ENCODE data around the gene LYVE1.
A peak's percentile ranks its signal among the peaks of the same experiment; 100 is the strongest.
"Not testable (repeated sequence)": the region's sequence is repeated elsewhere in the genome, so short reads cannot be mapped to it uniquely, and the experiment has no call there.

The LYVE1 gene

GRCh38 chr11:10601837-10602236 lies 33.4 kb upstream of the LYVE1 start:
- intact Hi-C loops (cut with micrococcal nuclease) = no loop called here
- H3K9me3 Mint-ChIP-seq = no peaks in the 10 kb centered on the region
- H3K27me3 Mint-ChIP-seq = peaks cover 23% of the 10 kb centered on the region
- peaks cover 94% of the 10 kb centered on the region for H3K4me1 Mint-ChIP-seq (ENCODE audit: low read depth)
- peak overlapping the region; percentile 76 for H3K27ac Mint-ChIP-seq
- no peaks in the 10 kb centered on the region for H3K36me3 Mint-ChIP-seq (ENCODE audit: low read depth)
- no peak overlapping the region for H3K4me3 Mint-ChIP-seq

- H3K4me3 Mint-ChIP-seq = no peak overlapping the region
- no peaks in the 10 kb centered on the region for H3K36me3 Mint-ChIP-seq (ENCODE audit: low read depth)
- peaks cover 23% of the 10 kb centered on the region for H3K27me3 Mint-ChIP-seq
- intact Hi-C loops (cut with micrococcal nuclease) = no loop called here
- no peaks in the 10 kb centered on the region for H3K9me3 Mint-ChIP-seq
- peak overlapping the region; percentile 76 for H3K27ac Mint-ChIP-seq
- H3K4me1 Mint-ChIP-seq (ENCODE audit: low read depth) = peaks cover 92% of the 10 kb centered on the region
Measured at GRCh38 chr11:10600570-10601248, 32.2 kb upstream of the LYVE1 start.

- Mint-ChIP-seq H3K36me3 (ENCODE audit: low read depth) (no peaks in the 10 kb centered on the region), H3K4me3 (no peak overlapping the region), H3K27ac (peak overlapping the region; percentile 76), H3K4me1 (ENCODE audit: low read depth) (peaks cover 83% of the 10 kb centered on the region), H3K27me3 (peaks cover 23% of the 10 kb centered on the region), H3K9me3 (no peaks in the 10 kb centered on the region)
- intact Hi-C loops (cut with micrococcal nuclease) = no loop called here
Measured at GRCh38 chr11:10599388-10600175, 31.1 kb upstream of the LYVE1 start.

GRCh38 chr11:10598816-10599215 lies 30.4 kb upstream of the LYVE1 start:
- intact Hi-C loops (cut with micrococcal nuclease) = no loop called here
- Mint-ChIP-seq H3K27ac (no peak overlapping the region), H3K27me3 (peaks cover 18% of the 10 kb centered on the region), H3K4me1 (ENCODE audit: low read depth) (peaks cover 76% of the 10 kb centered on the region), H3K4me3 (no peak overlapping the region), H3K36me3 (ENCODE audit: low read depth) (no peaks in the 10 kb centered on the region), H3K9me3 (no peaks in the 10 kb centered on the region)

- Mint-ChIP-seq H3K36me3 (ENCODE audit: low read depth) (no peaks in the 10 kb centered on the region), H3K27me3 (peaks cover 17% of the 10 kb centered on the region), H3K4me3 (peak overlapping the region; percentile 4), H3K9me3 (no peaks in the 10 kb centered on the region), H3K4me1 (ENCODE audit: low read depth) (peaks cover 66% of the 10 kb centered on the region), H3K27ac (peak overlapping the region; percentile 85)
- intact Hi-C loops (cut with micrococcal nuclease) = no loop called here
Measured at GRCh38 chr11:10597877-10598351, 29.4 kb upstream of the LYVE1 start.

- intact Hi-C loops (cut with micrococcal nuclease); H3K9me3 Mint-ChIP-seq: not testable (repeated sequence)
Measured at GRCh38 chr11:10595840-10596239, 27.4 kb upstream of the LYVE1 start.

GRCh38 chr11:10594407-10594806 lies 25.9 kb upstream of the LYVE1 start:
- intact Hi-C loops (cut with micrococcal nuclease) = no loop called here
- no peaks in the 10 kb centered on the region for H3K36me3 Mint-ChIP-seq (ENCODE audit: low read depth)
- peaks cover 45% of the 10 kb centered on the region for H3K4me1 Mint-ChIP-seq (ENCODE audit: low read depth)
- H3K27ac Mint-ChIP-seq = no peak overlapping the region
- no peak overlapping the region for H3K4me3 Mint-ChIP-seq
- no peaks in the 10 kb centered on the region for H3K9me3 Mint-ChIP-seq
- peaks cover 9% of the 10 kb centered on the region for H3K27me3 Mint-ChIP-seq

More at GRCh38 chr11:10595840-10596239, 27.4 kb upstream of the LYVE1 start:
- Mint-ChIP-seq H3K4me1 (ENCODE audit: low read depth) (peaks cover 59% of the 10 kb centered on the region), H3K27me3 (peaks cover 13% of the 10 kb centered on the region)
- not testable (repeated sequence) for H3K36me3 Mint-ChIP-seq (ENCODE audit: low read depth); H3K4me3 Mint-ChIP-seq; H3K27ac Mint-ChIP-seq

- intact Hi-C loops (cut with micrococcal nuclease) = no loop called here
- no peak overlapping the region for H3K4me3 Mint-ChIP-seq
- no peaks in the 10 kb centered on the region for H3K9me3 Mint-ChIP-seq
- H3K36me3 Mint-ChIP-seq (ENCODE audit: low read depth) = no peaks in the 10 kb centered on the region
- H3K27me3 Mint-ChIP-seq = peaks cover 9% of the 10 kb centered on the region
- peaks cover 32% of the 10 kb centered on the region for H3K4me1 Mint-ChIP-seq (ENCODE audit: low read depth)
- H3K27ac Mint-ChIP-seq = no peak overlapping the region
Measured at GRCh38 chr11:10592331-10592730, 23.9 kb upstream of the LYVE1 start.

- intact Hi-C loops (cut with micrococcal nuclease) = no loop called here
Measured at GRCh38 chr11:10591741-10592140, 23.3 kb upstream of the LYVE1 start.

GRCh38 chr11:10590218-10590915 lies 21.9 kb upstream of the LYVE1 start:
- intact Hi-C loops (cut with micrococcal nuclease) = no loop called here
- H3K4me1 Mint-ChIP-seq (ENCODE audit: low read depth) = peaks cover 19% of the 10 kb centered on the region
- no peak overlapping the region for H3K4me3 Mint-ChIP-seq
- H3K27me3 Mint-ChIP-seq = peaks cover 15% of the 10 kb centered on the region
- H3K9me3 Mint-ChIP-seq = no peaks in the 10 kb centered on the region
- no peaks in the 10 kb centered on the region for H3K36me3 Mint-ChIP-seq (ENCODE audit: low read depth)
- no peak overlapping the region for H3K27ac Mint-ChIP-seq

More at GRCh38 chr11:10591741-10592140, 23.3 kb upstream of the LYVE1 start:
- Mint-ChIP-seq H3K27ac (no peak overlapping the region), H3K9me3 (no peaks in the 10 kb centered on the region), H3K36me3 (ENCODE audit: low read depth) (no peaks in the 10 kb centered on the region), H3K27me3 (peaks cover 9% of the 10 kb centered on the region), H3K4me1 (ENCODE audit: low read depth) (peaks cover 26% of the 10 kb centered on the region), H3K4me3 (no peak overlapping the region)

- Mint-ChIP-seq H3K36me3 (ENCODE audit: low read depth) (no peaks in the 10 kb centered on the region), H3K9me3 (no peaks in the 10 kb centered on the region), H3K27me3 (peaks cover 15% of the 10 kb centered on the region), H3K27ac (no peak overlapping the region), H3K4me3 (no peak overlapping the region), H3K4me1 (ENCODE audit: low read depth) (peaks cover 20% of the 10 kb centered on the region)
- intact Hi-C loops (cut with micrococcal nuclease) = no loop called here
Measured at GRCh38 chr11:10588904-10589303, 20.4 kb upstream of the LYVE1 start.

- no peak overlapping the region for H3K4me3 Mint-ChIP-seq
- intact Hi-C loops (cut with micrococcal nuclease) = no loop called here
- no peaks in the 10 kb centered on the region for H3K36me3 Mint-ChIP-seq (ENCODE audit: low read depth)
- H3K27ac Mint-ChIP-seq = no peak overlapping the region
- peaks cover 29% of the 10 kb centered on the region for H3K4me1 Mint-ChIP-seq (ENCODE audit: low read depth)
- H3K27me3 Mint-ChIP-seq = peaks cover 20% of the 10 kb centered on the region
- no peaks in the 10 kb centered on the region for H3K9me3 Mint-ChIP-seq
Measured at GRCh38 chr11:10587995-10588394, 19.5 kb upstream of the LYVE1 start.

- intact Hi-C loops (cut with micrococcal nuclease) = no loop called here
- Mint-ChIP-seq H3K9me3 (no peaks in the 10 kb centered on the region), H3K27me3 (peaks cover 23% of the 10 kb centered on the region), H3K4me3 (no peak overlapping the region), H3K36me3 (ENCODE audit: low read depth) (no peaks in the 10 kb centered on the region), H3K4me1 (ENCODE audit: low read depth) (peaks cover 32% of the 10 kb centered on the region), H3K27ac (no peak overlapping the region)
Measured at GRCh38 chr11:10587388-10587787, 18.9 kb upstream of the LYVE1 start.

GRCh38 chr11:10584071-10584501 lies 15.6 kb upstream of the LYVE1 start:
- Mint-ChIP-seq H3K9me3 (no peaks in the 10 kb centered on the region), H3K27ac (peak overlapping the region; percentile 1), H3K4me3 (no peak overlapping the region), H3K36me3 (ENCODE audit: low read depth) (no peaks in the 10 kb centered on the region), H3K4me1 (ENCODE audit: low read depth) (peaks cover 46% of the 10 kb centered on the region), H3K27me3 (peaks cover 16% of the 10 kb centered on the region)
- intact Hi-C loops (cut with micrococcal nuclease) = loop anchor here (5.0 kb wide), 1 partner anchor 38 kb away; no protein-coding TSS in a partner anchor

Data from dendritic cell treated with granulocyte-macrophage colony-stimulating factor and Interleukin-4, amounts not matched to agents 40 ng/mL and 50 ng/mL, for 4 days (primary cell).